GM12878 (cell line): ENCODE results near the gene ALDH3A2. TPM values are rescaled to one million over a fixed set of nuclear protein-coding genes. Genes with fewer than 3 reads are reported as not detected.
"Not testable (repeated sequence)": the region's sequence is repeated elsewhere in the genome, so short reads cannot be mapped to it uniquely, and the experiment has no call there.

Experiments
- ATAC-seq: fragments of 200-7000 bp; cut with Tn5 transposase; 3 replicates; pipeline ENCODE4 v1.9.1; 2020; ENCODE audit warnings: mild to moderate bottlenecking, moderate library complexity
- BruUV-seq: library from RNA; stranded (reverse); fragments of 400-500 nt; replicated peaks from 2 replicates; lab custom pipeline; 2021; lab: Mats Ljungman, UMichigan
- CTCF ChIA-PET: fragments of 300-600 bp; sonication (Branson Sonifier 250); formaldehyde crosslinking; extraction: SDS; loops from one replicate; lab custom pipeline; 2021; ENCODE audit warnings: inconsistent platforms; lab: Yijun Ruan, JAX
- POLR2A ChIA-PET: fragments of 350-600 bp; formaldehyde crosslinking; extraction: SDS; loops from one replicate; lab custom pipeline; 2021; ENCODE audit warnings: inconsistent platforms; lab: Charles Lee
- RAD21 ChIA-PET: fragments of 300-600 bp; sonication (Branson Sonifier 250); formaldehyde crosslinking; loops from one replicate; lab custom pipeline; 2023; ENCODE audit warnings: antibody characterized with exemption; ENCODE audit not compliant: unreplicated experiment; lab: Charles Lee
- SMC1A ChIA-PET: fragments of 300-600 bp; sonication (Branson Sonifier 250); formaldehyde crosslinking; loops from one replicate; lab custom pipeline; 2023; ENCODE audit not compliant: unreplicated experiment, uncharacterized antibody; lab: Charles Lee
- DNase-seq: peaks from one replicate; pipeline ENCODE4 v3.0.0-alpha.2; 2011; ENCODE audit warnings: low read depth, low spot score
- FAIRE-seq: peaks from 3 replicates; lab custom pipeline; 2011; peaks lifted over from hg19 to GRCh38; lab: Jason Lieb, UNC
- H2AFZ ChIP-seq: 2 replicates; pipeline ENCODE4 v1.6.0; 2011; ENCODE audit warnings: low read depth, low read length, control low read depth; ENCODE audit not compliant: control insufficient read depth
- H3K27ac ChIP-seq: 2 replicates; pipeline ENCODE4 v1.5.1; 2011; ENCODE audit warnings: control low read depth; ENCODE audit not compliant: control insufficient read depth, insufficient read depth
- H3K27me3 ChIP-seq, 2 experiments: replicated peaks in 1 of 2; 2 replicates each; pipeline versions ENCODE4 v1.6.0 to v1.6.1; 2011; ENCODE audit warnings: low read length in 1 of 2; ENCODE audit not compliant: control insufficient read depth in 2 of 2, insufficient read depth in 2 of 2
- H3K36me3 ChIP-seq, 2 experiments: 2 replicates each; pipeline ENCODE4 v1.5.1; 2011; ENCODE audit warnings: low read length in 1 of 2; ENCODE audit not compliant: control insufficient read depth in 2 of 2, insufficient read depth in 2 of 2
- H3K4me1 ChIP-seq: 2 replicates; pipeline ENCODE4 v1.6.1; 2011; ENCODE audit warnings: mild to moderate bottlenecking, low read length, moderate library complexity, mixed read lengths; ENCODE audit not compliant: control insufficient read depth, insufficient read depth
- H3K4me2 ChIP-seq: 2 replicates; pipeline ENCODE4 v1.6.0; 2011; ENCODE audit warnings: control low read depth; ENCODE audit not compliant: control insufficient read depth, insufficient read depth
- H3K4me3 ChIP-seq: fragments of 200-600 bp; sonication (generic); 2 replicates; pipeline ENCODE4 v1.5.1; 2016
- H3K79me2 ChIP-seq: 2 replicates; pipeline ENCODE4 v1.6.0; 2011; ENCODE audit warnings: low read length; ENCODE audit not compliant: control insufficient read depth, insufficient read depth
- H3K9ac ChIP-seq: 2 replicates; pipeline ENCODE4 v1.8.0; 2011; ENCODE audit warnings: low read length, control low read depth, mixed read lengths; ENCODE audit not compliant: control insufficient read depth, insufficient read depth
- H3K9me3 ChIP-seq: replicated peaks from 3 replicates; pipeline ENCODE4 v1.5.1; 2011; ENCODE audit warnings: mild to moderate bottlenecking, low read length; ENCODE audit not compliant: control insufficient read depth, insufficient read depth
- H4K20me1 ChIP-seq: 2 replicates; pipeline ENCODE4 v1.6.0; 2011; ENCODE audit not compliant: control insufficient read depth, insufficient read depth
- CREB1 ChIP-seq: IDR thresholded peaks from 2 replicates; pipeline ENCODE4 v1.6.1; 2012; ENCODE audit warnings: low read depth, mild to moderate bottlenecking, inconsistent platforms
- ETV6 ChIP-seq, 2 experiments: fragments of 450-650 bp in 1 of 2; IDR thresholded peaks in 1 of 2; conservative IDR thresholded peaks in 1 of 2; 2 replicates each; pipeline ENCODE4 v1.6.1; 2014; ENCODE audit warnings: antibody characterized with exemption in 1 of 2, borderline replicate concordance in 1 of 2, low read depth in 1 of 2, mild to moderate bottlenecking in 1 of 2, moderate library complexity in 1 of 2
- HDAC6 ChIP-seq: fragments of 200-600 bp; sonication (generic); IDR thresholded peaks from one replicate; pipeline ENCODE4 v1.8.0; 2017; ENCODE audit warnings: antibody characterized with exemption; ENCODE audit not compliant: unreplicated experiment
- MTA3 ChIP-seq: IDR thresholded peaks from 2 replicates; pipeline ENCODE4 v1.6.1; 2012; ENCODE audit warnings: low read length, inconsistent platforms, borderline replicate concordance
- MYB ChIP-seq: fragments of 150-350 bp; IDR thresholded peaks from 2 replicates; pipeline ENCODE4 v1.6.1; 2014; ENCODE audit warnings: mild to moderate bottlenecking, low read depth, low read length, borderline replicate concordance
- MYC ChIP-seq: IDR thresholded peaks from 2 replicates; pipeline ENCODE4 v1.6.1; 2011; ENCODE audit warnings: mild to moderate bottlenecking, low read length, moderate library complexity, inconsistent platforms; ENCODE audit not compliant: insufficient read depth, insufficient replicate concordance, insufficient read length, severe bottlenecking
- RUNX3 ChIP-seq: IDR thresholded peaks from 2 replicates; pipeline ENCODE4 v1.6.1; 2012; ENCODE audit warnings: low read length, inconsistent platforms
- SMC3 ChIP-seq: IDR thresholded peaks from 2 replicates; pipeline ENCODE4 v1.6.1; 2011; ENCODE audit warnings: low read length, improper control_type of control experiment, borderline replicate concordance
- SUZ12 ChIP-seq: fragments of 200-600 bp; sonication (generic); IDR thresholded peaks from one replicate; pipeline ENCODE4 v1.6.1; 2018; ENCODE audit warnings: antibody characterized with exemption, mild to moderate bottlenecking; ENCODE audit not compliant: unreplicated experiment
- ZNF384 ChIP-seq: IDR thresholded peaks from 2 replicates; pipeline ENCODE4 v1.6.1; 2012; ENCODE audit warnings: low read depth, mild to moderate bottlenecking, low read length, improper control_type of control experiment, borderline replicate concordance
- WGBS: methylation state at CpG from one replicate; pipeline ENCODE4 v1.1.6; 2016; ENCODE audit warnings: low lambda C conversion rate; ENCODE audit not compliant: insufficient replicate concordance, insufficient coverage; ENCODE audit errors: missing lambda C conversion rate; 5-methylcytosine and 5-hydroxymethylcytosine counted together
- in situ Hi-C: fragments of 300-500 bp; cut with MboI; formaldehyde crosslinking; loops from 9 replicates; pipeline ENCODE4 v1.14.3; 2018; ENCODE audit warnings: mixed read lengths
- intact Hi-C: fragments of 100-400 bp; cut with micrococcal nuclease; formaldehyde crosslinking; loops from one replicate; pipeline ENCODE4 v1.14.2; 2022; ENCODE audit not compliant: unreplicated experiment
- polyA plus RNA-seq, 11 experiments: library from polyadenylated mRNA; depleted of rRNA in 4 of 11; unstranded in 6 of 11; stranded (reverse) in 5 of 11; fragments of >200 nt; fragmentation: Nextera tagmentation in 4 of 11; fragmentation: Illumina TruSeq in 1 of 11; extraction: Ambion mirVana in 4 of 11; extraction: Trizol in 1 of 11; gene quantifications; 1 replicate in 1 of 11; 2 replicates in 10 of 11; pipeline versions ENCODE4 v1.2.1 to v1.2.3, GENCODE V29; 2011 to 2016; ENCODE audit warnings: inconsistent platforms in 2 of 11, missing spikeins in 2 of 11, low read depth in 1 of 11
- total RNA-seq, 4 experiments: library from RNA; depleted of rRNA in 3 of 4; stranded (reverse); fragments of >200 nt in 3 of 4; fragmentation: Illumina TruSeq in 1 of 4; extraction: Trizol in 1 of 4; gene quantifications; 2 replicates each; pipeline versions ENCODE4 v1.2.1 to v1.2.3, GENCODE V29; 2013 to 2021
- TF ChIP-seq, protein P1 (sequence below): fragments of 450-650 bp; IDR thresholded peaks from 2 replicates; pipeline ENCODE4 v1.6.1; 2016; ENCODE audit warnings: mild to moderate bottlenecking
- TF ChIP-seq, protein P2 (sequence below): fragments of 450-650 bp; IDR thresholded peaks from 2 replicates; pipeline ENCODE4 v1.6.1; 2017; ENCODE audit warnings: antibody characterized with exemption, mild to moderate bottlenecking, moderate library complexity

Gene ALDH3A2
- total and polyA plus RNA-seq, 10 of the 15 experiments (the other 5 are each of a cell fraction or from before 2014, with no cell fraction given): 5.0 to 37.0 (median 26.1) TPM

DNA sequence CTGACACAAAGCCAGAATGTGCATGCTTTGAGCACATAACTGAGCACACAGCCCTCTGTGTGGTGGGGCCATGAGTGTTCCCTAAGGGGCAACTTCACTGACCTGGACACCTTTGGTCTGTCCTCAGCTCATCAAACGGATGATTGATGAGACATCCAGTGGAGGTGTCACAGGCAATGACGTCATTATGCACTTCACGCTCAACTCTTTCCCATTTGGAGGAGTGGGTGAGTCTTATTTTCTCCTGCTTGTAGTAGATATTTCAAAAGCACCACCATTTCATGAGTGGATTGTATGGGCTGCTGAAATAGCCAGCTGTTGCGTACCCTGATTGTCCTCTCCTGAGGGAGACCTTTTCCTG lies 16.2 kb downstream of the ALDH3A2 start:
- no TSS peak for BruUV-seq

DNA sequence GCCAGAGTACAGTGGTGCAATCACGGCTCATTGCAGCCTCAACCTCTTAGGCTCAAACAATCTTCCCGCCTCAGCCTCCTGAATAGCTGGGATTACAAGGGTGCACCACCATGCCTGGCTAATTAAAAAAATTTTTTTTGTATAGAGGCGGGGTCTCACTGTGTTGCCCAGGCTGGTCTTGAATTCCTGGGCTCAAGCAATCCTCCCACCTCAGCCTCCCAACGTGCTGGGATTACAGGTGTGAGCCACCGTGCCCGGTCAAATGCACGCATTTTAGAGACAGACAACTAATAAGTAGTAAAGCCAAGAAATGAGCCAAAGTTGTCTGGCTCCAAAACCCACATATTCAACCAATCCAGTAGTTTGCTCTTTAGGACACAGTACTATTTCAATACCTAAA lies 21.1 kb downstream of the ALDH3A2 start:
- RAD21 ChIA-PET, H3K9me3 ChIP-seq, H3K4me1 ChIP-seq, H3K36me3 ChIP-seq, H3K79me2 ChIP-seq, H3K4me2 ChIP-seq, in situ Hi-C loops, H2AFZ ChIP-seq, POLR2A ChIA-PET, H4K20me1 ChIP-seq, H3K27me3 ChIP-seq, H3K4me3 ChIP-seq, BruUV-seq, DNase-seq, H3K9ac ChIP-seq, intact Hi-C loops, ATAC-seq, FAIRE-seq, H3K27ac ChIP-seq, CTCF ChIA-PET: not testable (repeated sequence)
- WGBS: 72% methylated on average over 7 of the region's 7 CpGs
- SMC1A ChIA-PET: interaction anchor here (1.2 kb wide), 1 partner anchor 13 kb away, joined by 3 read pairs; no protein-coding TSS in a partner anchor

More for the DNA sequence above, 16.2 kb downstream of the ALDH3A2 start:
- Histone ChIP-seq H3K4me1 (no peaks in the 10 kb centered on the region), H3K36me3 (no peaks in the 10 kb centered on the region; a peak in 1 of 4 replicates), H4K20me1 (no peaks in the 10 kb centered on the region; the same call in 1 of the 2 replicates), H2AFZ (no peak overlapping the region), H3K4me2 (no peak overlapping the region), H3K79me2 (no peaks in the 10 kb centered on the region), H3K9me3 (no peaks in the 10 kb centered on the region), H3K27me3 (no peaks in the 10 kb centered on the region), H3K27ac (no peak overlapping the region), H3K9ac (no peak overlapping the region), H3K4me3 (no peak overlapping the region)
- ChIA-PET POLR2A (no interaction called here), CTCF (interaction anchor here (0.6 to 1.5 kb wide), 2 partner anchors 18 to 36 kb away, joined by 3 to 6 read pairs; no protein-coding TSS in a partner anchor), SMC1A (interaction anchor here (0.6 kb wide), 1 partner anchor 12 kb away, joined by 3 read pairs; no protein-coding TSS in a partner anchor), RAD21 (interaction anchor here (1.3 kb wide), 1 partner anchor 16 kb away, joined by 3 read pairs; the partner anchor contains the start of gene ALDH3A2)
- intact Hi-C loops: no loop called here
- in situ Hi-C loops: no loop called here
- WGBS: 94% methylated on average over 4 of the region's 4 CpGs
- ATAC-seq (no peak), DNase-seq (no peak), FAIRE-seq (no peak)
- TF ChIP-seq SMC3: no peak
- TF ChIP-seq, protein P1, sequence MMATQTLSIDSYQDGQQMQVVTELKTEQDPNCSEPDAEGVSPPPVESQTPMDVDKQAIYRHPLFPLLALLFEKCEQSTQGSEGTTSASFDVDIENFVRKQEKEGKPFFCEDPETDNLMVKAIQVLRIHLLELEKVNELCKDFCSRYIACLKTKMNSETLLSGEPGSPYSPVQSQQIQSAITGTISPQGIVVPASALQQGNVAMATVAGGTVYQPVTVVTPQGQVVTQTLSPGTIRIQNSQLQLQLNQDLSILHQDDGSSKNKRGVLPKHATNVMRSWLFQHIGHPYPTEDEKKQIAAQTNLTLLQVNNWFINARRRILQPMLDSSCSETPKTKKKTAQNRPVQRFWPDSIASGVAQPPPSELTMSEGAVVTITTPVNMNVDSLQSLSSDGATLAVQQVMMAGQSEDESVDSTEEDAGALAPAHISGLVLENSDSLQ: no peak
- no peak for TF ChIP-seq CREB1
- TF ChIP-seq, protein P2, sequence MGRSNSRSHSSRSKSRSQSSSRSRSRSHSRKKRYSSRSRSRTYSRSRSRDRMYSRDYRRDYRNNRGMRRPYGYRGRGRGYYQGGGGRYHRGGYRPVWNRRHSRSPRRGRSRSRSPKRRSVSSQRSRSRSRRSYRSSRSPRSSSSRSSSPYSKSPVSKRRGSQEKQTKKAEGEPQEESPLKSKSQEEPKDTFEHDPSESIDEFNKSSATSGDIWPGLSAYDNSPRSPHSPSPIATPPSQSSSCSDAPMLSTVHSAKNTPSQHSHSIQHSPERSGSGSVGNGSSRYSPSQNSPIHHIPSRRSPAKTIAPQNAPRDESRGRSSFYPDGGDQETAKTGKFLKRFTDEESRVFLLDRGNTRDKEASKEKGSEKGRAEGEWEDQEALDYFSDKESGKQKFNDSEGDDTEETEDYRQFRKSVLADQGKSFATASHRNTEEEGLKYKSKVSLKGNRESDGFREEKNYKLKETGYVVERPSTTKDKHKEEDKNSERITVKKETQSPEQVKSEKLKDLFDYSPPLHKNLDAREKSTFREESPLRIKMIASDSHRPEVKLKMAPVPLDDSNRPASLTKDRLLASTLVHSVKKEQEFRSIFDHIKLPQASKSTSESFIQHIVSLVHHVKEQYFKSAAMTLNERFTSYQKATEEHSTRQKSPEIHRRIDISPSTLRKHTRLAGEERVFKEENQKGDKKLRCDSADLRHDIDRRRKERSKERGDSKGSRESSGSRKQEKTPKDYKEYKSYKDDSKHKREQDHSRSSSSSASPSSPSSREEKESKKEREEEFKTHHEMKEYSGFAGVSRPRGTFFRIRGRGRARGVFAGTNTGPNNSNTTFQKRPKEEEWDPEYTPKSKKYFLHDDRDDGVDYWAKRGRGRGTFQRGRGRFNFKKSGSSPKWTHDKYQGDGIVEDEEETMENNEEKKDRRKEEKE: no peak
- no peak for TF ChIP-seq ETV6 (conservative IDR thresholded peaks at IDR 0.05 in 1 of 2, IDR thresholded peaks at IDR 0.05 in 1 of 2; ENCODE audit: borderline replicate concordance in 1 of 2, low read depth in 1 of 2)
- TF ChIP-seq MYC: no peak
- TF ChIP-seq MYB: no peak
- TF ChIP-seq ZNF384: no peak
- TF ChIP-seq RUNX3: no peak
- no peak for TF ChIP-seq HDAC6
- TF ChIP-seq MTA3: no peak
- no peak for TF ChIP-seq SUZ12
